Upper lobe of right lung (tissue), 1 donor: ENCODE data around the gene LEMD1. TPM values are rescaled to one million over a fixed set of nuclear protein-coding genes. Genes with fewer than 3 reads are reported as not detected.
A peak's percentile ranks its signal among the peaks of the same experiment; 100 is the strongest.

Source experiments
- ATAC-seq: fragments of 200-7000 bp; cut with Tn5 transposase; one replicate; pipeline ENCODE4 v1.9.1; 2020; ENCODE audit warnings: mild to moderate bottlenecking, moderate library complexity
- DNase-seq: peaks from one replicate; pipeline ENCODE4 v3.0.0-alpha.2; 2020
- H3K27ac ChIP-seq: fragments of 200-600 bp; one replicate; pipeline ENCODE4 v1.8.0; 2022
- H3K27me3 ChIP-seq: fragments of 200-600 bp; one replicate; pipeline ENCODE4 v1.8.0; 2022; ENCODE audit warnings: mild to moderate bottlenecking
- H3K36me3 ChIP-seq: fragments of 200-600 bp; one replicate; pipeline ENCODE4 v1.8.0; 2022
- H3K4me1 ChIP-seq: fragments of 200-600 bp; one replicate; pipeline ENCODE4 v1.8.0; 2022
- H3K4me3 ChIP-seq: fragments of 200-600 bp; one replicate; pipeline ENCODE4 v1.8.0; 2022; ENCODE audit warnings: mild to moderate bottlenecking
- H3K9me3 ChIP-seq: fragments of 200-600 bp; one replicate; pipeline ENCODE4 v1.8.0; 2022
- CTCF ChIP-seq: fragments of 200-600 bp; IDR thresholded peaks from one replicate; pipeline ENCODE4 v1.8.0; 2022; ENCODE audit warnings: antibody characterized with exemption
- intact Hi-C: fragments of 100-400 bp; cut with DNase I; formaldehyde crosslinking; loops from one replicate; pipeline ENCODE4 v1.11.0; 2022
- total RNA-seq: library from RNA; stranded (reverse); fragmentation: NEBNext Ultra II Directional; extraction: Animal tissue kit (Norgen Biotek cat#: 25700); gene quantifications from one replicate; pipeline ENCODE4 v1.2.1, GENCODE V29; 2021
- donor health status: DM: no; HTN: yes; CAD: no; lungs with severe emphysema.

Gene LEMD1
- total RNA-seq, 1 donor from 2014 or later = 2.1 TPM

GRCh38 chr1:205345761-205346160 is 76.1 kb downstream of the LEMD1 start:
- Histone ChIP-seq H3K4me3 (no peak overlapping the region), H3K9me3 (no peaks in the 10 kb centered on the region), H3K36me3 (no peaks in the 10 kb centered on the region), H3K4me1 (peaks cover 12% of the 10 kb centered on the region), H3K27ac (no peak overlapping the region), H3K27me3 (peaks cover 39% of the 10 kb centered on the region)
- DNase-seq (no peak), ATAC-seq (no peak)
- intact Hi-C loops = loop anchor here (10.0 kb wide), 1 partner anchor 179 kb away; no protein-coding TSS in a partner anchor
- TF ChIP-seq CTCF = no peak

- Histone ChIP-seq H3K27me3 (peaks cover 39% of the 10 kb centered on the region), H3K36me3 (no peaks in the 10 kb centered on the region), H3K4me3 (peak overlapping the region; percentile 28), H3K9me3 (no peaks in the 10 kb centered on the region), H3K4me1 (peaks cover 12% of the 10 kb centered on the region), H3K27ac (no peak overlapping the region)
- no peak for TF ChIP-seq CTCF
- peak; percentile 75 for DNase-seq
- intact Hi-C loops = loop anchor here (10.0 kb wide), 1 partner anchor 181 kb away; no protein-coding TSS in a partner anchor
- peak; percentile 60 for ATAC-seq
Measured at GRCh38 chr1:205344066-205344928, 77.6 kb downstream of the LEMD1 start.

GRCh38 chr1:205343431-205344065 is 78.3 kb downstream of the LEMD1 start:
- Histone ChIP-seq H3K27me3 (peaks cover 39% of the 10 kb centered on the region), H3K36me3 (no peaks in the 10 kb centered on the region), H3K4me1 (peaks cover 12% of the 10 kb centered on the region), H3K4me3 (peak overlapping the region; percentile 28), H3K9me3 (no peaks in the 10 kb centered on the region), H3K27ac (no peak overlapping the region)
- ATAC-seq (peak; percentile 46), DNase-seq (peak; percentile 72)
- peak; percentile 20 for TF ChIP-seq CTCF
- intact Hi-C loops = loop anchor here (10.0 kb wide), 1 partner anchor 181 kb away; no protein-coding TSS in a partner anchor

GRCh38 chr1:205342986-205343385 is 78.9 kb downstream of the LEMD1 start:
- Histone ChIP-seq H3K36me3 (no peaks in the 10 kb centered on the region), H3K9me3 (no peaks in the 10 kb centered on the region), H3K27ac (no peak overlapping the region), H3K4me1 (peaks cover 12% of the 10 kb centered on the region), H3K4me3 (no peak overlapping the region), H3K27me3 (peaks cover 39% of the 10 kb centered on the region)
- DNase-seq (no peak), ATAC-seq (no peak)
- intact Hi-C loops = loop anchor here (10.0 kb wide), 1 partner anchor 182 kb away; no protein-coding TSS in a partner anchor
- no peak for TF ChIP-seq CTCF

GRCh38 chr1:205340676-205341075 is 81.2 kb downstream of the LEMD1 start:
- Histone ChIP-seq H3K36me3 (no peaks in the 10 kb centered on the region), H3K4me3 (no peak overlapping the region), H3K27me3 (peaks cover 31% of the 10 kb centered on the region), H3K4me1 (peaks cover 12% of the 10 kb centered on the region), H3K27ac (no peak overlapping the region), H3K9me3 (no peaks in the 10 kb centered on the region)
- TF ChIP-seq CTCF = no peak
- intact Hi-C loops = loop anchor here (10.0 kb wide), 1 partner anchor 184 kb away; no protein-coding TSS in a partner anchor
- no peak for ATAC-seq
- no peak for DNase-seq
